ENCODE measurements around the gene CDC45. TPM values are rescaled to one million over a fixed set of nuclear protein-coding genes. Genes with fewer than 3 reads are reported as not detected.

Gene CDC45
- total RNA-seq, 1 donor from 2014 or later: 50.7 TPM

DNA sequence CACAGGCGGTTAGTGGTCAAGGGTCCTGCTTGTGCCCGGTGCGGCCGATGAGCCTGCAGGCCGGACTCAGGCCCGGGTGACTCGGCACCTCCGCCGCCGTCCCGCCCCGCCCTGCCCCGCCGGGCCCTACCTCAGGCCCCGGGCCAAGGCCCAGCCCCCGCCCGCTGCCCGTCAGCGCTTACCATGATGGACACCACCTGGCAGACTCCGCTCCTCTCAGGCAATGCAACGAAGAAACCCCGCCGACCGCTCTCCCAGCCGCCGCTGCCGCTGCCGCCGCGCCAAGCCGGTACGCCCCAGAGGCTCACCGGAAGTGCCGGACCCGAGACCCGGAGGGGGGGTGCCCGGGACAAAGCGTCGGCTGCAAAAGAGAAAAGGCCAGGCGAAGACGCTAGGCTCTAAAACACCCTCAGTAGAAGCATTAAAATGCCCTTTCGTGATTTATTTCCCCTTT is 792 bp upstream of the CDC45 start, which contains the start of gene UFD1:
Gene UFD1 (minus strand): TSS at position 293 of the 454 bp plus-strand sequence. CDS start 108 bp downstream, at position 185.
- peaks cover 58% of the 10 kb centered on the region for H3K79me2 ChIP-seq (ENCODE audit: low read depth)

DNA sequence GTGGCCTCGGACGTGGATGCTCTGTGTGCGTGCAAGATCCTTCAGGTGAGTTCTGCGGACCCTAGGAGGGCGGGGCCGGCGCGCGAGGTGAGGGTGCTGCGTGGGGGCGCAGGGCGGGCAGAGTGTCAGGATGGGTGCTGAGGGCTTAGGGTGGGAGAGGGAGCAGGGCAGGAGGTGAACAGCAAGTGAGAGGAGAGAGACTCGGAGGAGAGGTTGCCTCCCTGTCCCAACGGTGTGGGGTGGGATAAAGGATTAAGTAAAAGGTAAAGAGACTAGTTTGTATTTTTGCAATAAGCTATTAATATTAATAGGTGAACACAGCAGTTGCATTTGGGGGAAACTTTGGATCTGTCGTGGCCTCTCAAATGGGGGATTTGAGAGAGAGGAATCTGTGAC is 451 bp downstream of the CDC45 start:
- peaks cover 4% of the 10 kb centered on the region for H3K27me3 Mint-ChIP-seq (ENCODE audit: insufficient read depth, low read depth)
- Histone ChIP-seq H3K4me1 (peaks cover 17% of the 10 kb centered on the region), H2AFZ (replicated peaks) (peak overlapping the region; percentile 82), H3K9me3 (ENCODE audit: low read depth) (no peaks in the 10 kb centered on the region), H3K27ac (no peak overlapping the region), H3K4me3 (peak overlapping the region; percentile 77), H3K79me2 (ENCODE audit: low read depth) (peaks cover 55% of the 10 kb centered on the region), H3K9ac (peak overlapping the region; percentile 82), H4K20me1 (ENCODE audit: low read depth) (peaks cover 33% of the 10 kb centered on the region), H3K4me2 (peak overlapping the region; percentile 91), H3F3A (ENCODE audit: low read depth) (no peaks in the 10 kb centered on the region), H3K27me3 (no peaks in the 10 kb centered on the region), H3K36me3 (no peaks in the 10 kb centered on the region)
- no peaks in the 10 kb centered on the region for H3K9me3 Mint-ChIP-seq
- TF ChIP-seq EZH2phosphoT487 (IDR thresholded peaks at IDR 0.05) (no peak), EZH2 (IDR thresholded peaks at IDR 0.05) (no peak), CTCF (IDR thresholded peaks at IDR 0.05) (no peak)
- H3K27ac Mint-ChIP-seq: no peak overlapping the region
- H3K4me3 Mint-ChIP-seq: peak overlapping the region; percentile 99
- peaks cover 8% of the 10 kb centered on the region for H3K36me3 Mint-ChIP-seq
- peaks cover 25% of the 10 kb centered on the region for H3K4me1 Mint-ChIP-seq
- DNase-seq (ENCODE audit: low spot score): no peak

More for the DNA sequence above, 792 bp upstream of the CDC45 start, which contains the start of gene UFD1:
- peak within 1 kb of the TSS; percentile 98 for H3K27ac ChIP-seq
- peaks cover 9% of the 10 kb centered on the region for H3K36me3 Mint-ChIP-seq
- peak within 1 kb of the TSS; percentile 100 for H2AFZ ChIP-seq (replicated peaks)
- H3K4me3 Mint-ChIP-seq: peak within 1 kb of the TSS; percentile 99
- H3K27me3 Mint-ChIP-seq (ENCODE audit: insufficient read depth, low read depth): peaks cover 4% of the 10 kb centered on the region
- no peak for TF ChIP-seq EZH2 (IDR thresholded peaks at IDR 0.05)
- no peak for TF ChIP-seq CTCF (IDR thresholded peaks at IDR 0.05)
- TF ChIP-seq EZH2phosphoT487 (IDR thresholded peaks at IDR 0.05): no peak
- peak within 1 kb of the TSS; percentile 94 for H3K9ac ChIP-seq
- peak within 1 kb of the TSS; percentile 77 for H3K4me3 ChIP-seq
- peak within 1 kb of the TSS; percentile 91 for H3K4me2 ChIP-seq
- peak within 1 kb of the TSS; percentile 100 for H3K27ac Mint-ChIP-seq
- H3F3A ChIP-seq (ENCODE audit: low read depth): no peaks in the 10 kb centered on the region
- no peaks in the 10 kb centered on the region for H3K9me3 Mint-ChIP-seq
- peak; percentile 95 for DNase-seq (ENCODE audit: low spot score)
- H3K9me3 ChIP-seq (ENCODE audit: low read depth): no peaks in the 10 kb centered on the region
- H3K4me1 ChIP-seq: peaks cover 17% of the 10 kb centered on the region
- peaks cover 25% of the 10 kb centered on the region for H3K4me1 Mint-ChIP-seq
- no peaks in the 10 kb centered on the region for H3K36me3 ChIP-seq
- H4K20me1 ChIP-seq (ENCODE audit: low read depth): peaks cover 39% of the 10 kb centered on the region
- H3K27me3 ChIP-seq: no peaks in the 10 kb centered on the region

GRCh38 chr22:19480789-19481188 is 1.1 kb downstream of the CDC45 start:
- Histone ChIP-seq H3F3A (ENCODE audit: low read depth) (no peaks in the 10 kb centered on the region), H3K9ac (peak overlapping the region; percentile 82), H3K9me3 (ENCODE audit: low read depth) (no peaks in the 10 kb centered on the region), H4K20me1 (ENCODE audit: low read depth) (peaks cover 31% of the 10 kb centered on the region), H3K4me1 (peaks cover 17% of the 10 kb centered on the region), H3K27ac (no peak overlapping the region), H3K4me3 (peak overlapping the region; percentile 77), H2AFZ (replicated peaks) (no peak overlapping the region), H3K4me2 (peak overlapping the region; percentile 91), H3K79me2 (ENCODE audit: low read depth) (peaks cover 49% of the 10 kb centered on the region), H3K36me3 (no peaks in the 10 kb centered on the region), H3K27me3 (no peaks in the 10 kb centered on the region)
- no peak for DNase-seq (ENCODE audit: low spot score)
- Mint-ChIP-seq H3K4me3 (peak overlapping the region; percentile 99), H3K27ac (no peak overlapping the region), H3K36me3 (peaks cover 6% of the 10 kb centered on the region), H3K27me3 (ENCODE audit: insufficient read depth, low read depth) (peaks cover 4% of the 10 kb centered on the region), H3K9me3 (no peaks in the 10 kb centered on the region), H3K4me1 (peaks cover 25% of the 10 kb centered on the region)
- no peak for TF ChIP-seq EZH2phosphoT487 (IDR thresholded peaks at IDR 0.05)
- no peak for TF ChIP-seq EZH2 (IDR thresholded peaks at IDR 0.05)
- TF ChIP-seq CTCF (IDR thresholded peaks at IDR 0.05): no peak

All from neural progenitor cell (in vitro differentiated cells).